WTC11 (cell line): Measurements from ENCODE around the gene SLC12A8.

Experiments
- ATF2 ChIP-seq: sonication (generic); formaldehyde crosslinking; IDR thresholded peaks from 2 replicates; pipeline ENCODE4 v1.8.1; 2022; ENCODE audit warnings: low read depth, missing genetic modification reagents, borderline replicate concordance
- CTCF ChIP-seq: fragments of 200-600 bp; IDR thresholded peaks from 2 replicates; pipeline ENCODE4 v1.8.0; 2022; ENCODE audit warnings: antibody characterized with exemption
- ZNF138 ChIP-seq: sonication (generic); formaldehyde crosslinking; conservative IDR thresholded peaks from 2 replicates; pipeline ENCODE4 v1.8.1; 2022; ENCODE audit warnings: mild to moderate bottlenecking, moderate library complexity, missing genetic modification reagents
- ZNF219 ChIP-seq: sonication (generic); formaldehyde crosslinking; IDR thresholded peaks from 2 replicates; pipeline ENCODE4 v1.8.0; 2023; ENCODE audit warnings: missing genetic modification reagents, mild to moderate bottlenecking, borderline replicate concordance
- ZNF512 ChIP-seq: sonication (generic); formaldehyde crosslinking; IDR thresholded peaks from 2 replicates; pipeline ENCODE4 v1.8.1; 2022; ENCODE audit warnings: missing genetic modification reagents, borderline replicate concordance

- TF ChIP-seq ZNF219 (CRISPR knock-in tag) (no peak), ZNF138 (CRISPR knock-in tag) (no peak), ATF2 (no peak), CTCF (no peak), ZNF512 (CRISPR knock-in tag) (no peak)
Observed at GRCh38 chr3:125121246-125122010, 91.1 kb downstream of the SLC12A8 start.
